ENCODE measurements around the gene CENPB. TPM values are rescaled to one million over a fixed set of nuclear protein-coding genes. Genes with fewer than 3 reads are reported as not detected.
A peak's percentile ranks its signal among the peaks of the same experiment; 100 is the strongest.

CENPB gene
- total and polyA plus RNA-seq, 10 of the 15 experiments (the other 5 are each of a cell fraction or from before 2014, with no cell fraction given), result 0.16 to 71.2 (median 14.0) TPM

GRCh38 chr20:3818155-3819151 is 31.9 kb upstream of the CENPB start:
- ChIA-PET RAD21 (ENCODE audit: unreplicated experiment) (interaction anchor here (0.7 to 2.4 kb wide), 5 partner anchors 19 to 125 kb away, joined by 3 to 11 read pairs (median 4); partner anchors contain the start of genes ADISSP, CDC25B and CENPB), SMC1A (ENCODE audit: uncharacterized antibody, unreplicated experiment) (interaction anchor here (0.6 to 4.5 kb wide), 11 partner anchors 8 to 102 kb away, joined by 3 to 43 read pairs (median 4); partner anchors contain the start of genes CDC25B and CENPB), CTCF (interaction anchor here (0.8 to 5.5 kb wide), 11 partner anchors 9 to 255 kb away, joined by 3 to 85 read pairs (median 5); partner anchors contain the start of genes CDC25B, CENPB and SPEF1), POLR2A (interaction anchor here (0.5 to 1.0 kb wide), 8 partner anchors 18 to 254 kb away, joined by 3 to 9 read pairs (median 4); partner anchors contain the start of gene RNF24)
- in situ Hi-C loops (cut with MboI), result no loop called here
- TF ChIP-seq TCF3 (IDR thresholded peaks at IDR 0.05; ENCODE audit: borderline replicate concordance, insufficient read depth, low read depth, low read length), result peak; percentile 58; the same call in 1 of the 2 replicates
- TF ChIP-seq RAD51 (IDR thresholded peaks at IDR 0.05), result no peak
- no peak for TF ChIP-seq ZNF274 (IDR thresholded peaks at IDR 0.05; ENCODE audit: insufficient read depth, insufficient read length)
- no peak for TF ChIP-seq STAT1 (conservative IDR thresholded peaks at IDR 0.05)
- no peak for TF ChIP-seq KDM1A (IDR thresholded peaks at IDR 0.05; ENCODE audit: borderline replicate concordance)
- TF ChIP-seq, protein P1, sequence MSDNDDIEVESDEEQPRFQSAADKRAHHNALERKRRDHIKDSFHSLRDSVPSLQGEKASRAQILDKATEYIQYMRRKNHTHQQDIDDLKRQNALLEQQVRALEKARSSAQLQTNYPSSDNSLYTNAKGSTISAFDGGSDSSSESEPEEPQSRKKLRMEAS (IDR thresholded peaks at IDR 0.05; ENCODE audit: low read depth, low read length), result no peak
- 0 out of 2 replicates have a peak, but pooled peaks have one; percentile 30 for TF ChIP-seq IKZF1 (conservative IDR thresholded peaks at IDR 0.05)
- 0 out of 4 replicates have a peak, but pooled peaks of 1 of the 2 experiments have one; percentile 18 for TF ChIP-seq BHLHE40 (IDR thresholded peaks at IDR 0.05; ENCODE audit: borderline replicate concordance in 1 of 2, low read depth in 2 of 2, low read length in 1 of 2)
- peak; percentile 10; the same call in 1 of the 2 replicates for TF ChIP-seq SMC3 (IDR thresholded peaks at IDR 0.05; ENCODE audit: borderline replicate concordance, low read length)
- peak; percentile 44; the same call in 1 of the 2 replicates for TF ChIP-seq TCF12 (IDR thresholded peaks at IDR 0.05; ENCODE audit: low read depth, low read length)
- no peak for TF ChIP-seq POLR2AphosphoS2 (IDR thresholded peaks at IDR 0.05; ENCODE audit: low read depth, low read length)
- peak; percentile 16; the same call in 1 of the 2 replicates for TF ChIP-seq RUNX3 (IDR thresholded peaks at IDR 0.05; ENCODE audit: low read length)
- peak; percentile 37; the same call in 1 of the 2 replicates for TF ChIP-seq RAD21 (IDR thresholded peaks at IDR 0.05; ENCODE audit: insufficient read depth, low read depth, low read length)
- peak; percentile 46 to 75 (median 52) for TF ChIP-seq CTCF (IDR thresholded peaks at IDR 0.05 in 2 of 3, conservative IDR thresholded peaks at IDR 0.05 in 1 of 3; ENCODE audit: control insufficient read depth in 2 of 3, extremely low read depth in 1 of 3, insufficient read depth in 1 of 3, low read depth in 3 of 3, low read length in 3 of 3)
- Histone ChIP-seq H3K79me2 (ENCODE audit: control insufficient read depth, insufficient read depth, low read length) (peaks cover 7% of the 10 kb centered on the region), H3K4me3 (no peak overlapping the region), H3K27me3 (replicated peaks in 1 of 2; ENCODE audit: control insufficient read depth in 2 of 2, insufficient read depth in 2 of 2, low read length in 1 of 2) (no peaks in the 10 kb centered on the region), H2AFZ (ENCODE audit: control insufficient read depth, low read depth, low read length) (peak overlapping the region; percentile 55), H3K4me1 (ENCODE audit: control insufficient read depth, insufficient read depth, low read length) (peaks cover 5% of the 10 kb centered on the region), H3K27ac (ENCODE audit: control insufficient read depth, insufficient read depth) (no peak overlapping the region), H3K9ac (ENCODE audit: control insufficient read depth, insufficient read depth, low read length) (no peak overlapping the region), H3K9me3 (replicated peaks; ENCODE audit: control insufficient read depth, insufficient read depth, low read length) (no peaks in the 10 kb centered on the region), H4K20me1 (ENCODE audit: control insufficient read depth, insufficient read depth) (no peaks in the 10 kb centered on the region), H3K4me2 (ENCODE audit: control insufficient read depth, insufficient read depth) (no peak overlapping the region), H3K36me3 (ENCODE audit: control insufficient read depth in 2 of 2, insufficient read depth in 2 of 2, low read length in 1 of 2) (peaks cover 0 to under 1% of the 10 kb centered on the region in 2 experiments; a peak in 3 of 4 replicates)
- 89% methylated on average over 8 of the region's 8 CpGs for WGBS (ENCODE audit: insufficient coverage, insufficient replicate concordance, low lambda C conversion rate, missing lambda C conversion rate)
- BruUV-seq (replicated peaks), result no TSS peak
- intact Hi-C loops (cut with micrococcal nuclease; ENCODE audit: unreplicated experiment), result no loop called here
- DNase-seq (ENCODE audit: low read depth, low spot score) (no peak), FAIRE-seq (no peak), ATAC-seq (peak; percentile 62)
